ENCODE measurements around the gene C19orf44.

- TF ChIP-seq CTCF (IDR thresholded peaks at IDR 0.05) (no peak), POLR2AphosphoS5 (IDR thresholded peaks at IDR 0.05) (no peak)
Measured at GRCh38 chr19:16452325-16452724, 43.9 kb upstream of the C19orf44 start.

Measured in suprapubic skin (tissue), 3 donors.